IPS DF 4.7 (cell line): ENCODE measurements around the gene OR52A5.
A peak's percentile ranks its signal among the peaks of the same experiment; 100 is the strongest.
"Not testable (repeated sequence)": the region's sequence is repeated elsewhere in the genome, so short reads cannot be mapped to it uniquely, and the experiment has no call there.

Source experiments
- DNase-seq: peaks from one replicate; pipeline ENCODE4 v3.0.0-alpha.2; 2013; ENCODE audit warnings: low spot score; ENCODE audit errors: extremely low read depth

The OR52A5 gene

GRCh38 chr11:5137996-5138395, at the start of gene OR52A5:
OR52A5 (minus strand) TSS chr11:5138356; CDS start chr11:5132642, 5,714 bp downstream.
- DNase-seq = no peak

GRCh38 chr11:5178046-5178837, 40.1 kb upstream of the OR52A5 start:
- DNase-seq = no peak

GRCh38 chr11:5174934-5175333, 36.8 kb upstream of the OR52A5 start:
- no peak for DNase-seq

GRCh38 chr11:5171856-5172255, 33.7 kb upstream of the OR52A5 start:
- no peak for DNase-seq

- DNase-seq = not testable (repeated sequence)
These were observed 27.7 kb upstream of the OR52A5 start for GRCh38 chr11:5165898-5166297.

- not testable (repeated sequence) for DNase-seq
These were observed 26.7 kb upstream of the OR52A5 start for GRCh38 chr11:5164807-5165206.

GRCh38 chr11:5161045-5161444, 22.9 kb upstream of the OR52A5 start:
- not testable (repeated sequence) for DNase-seq

- not testable (repeated sequence) for DNase-seq
These were observed 22.1 kb upstream of the OR52A5 start for GRCh38 chr11:5160217-5160616.

- DNase-seq = no peak
These were observed 21.6 kb upstream of the OR52A5 start for GRCh38 chr11:5159806-5160205.

GRCh38 chr11:5154657-5155056, 16.5 kb upstream of the OR52A5 start, which contains the start of gene OR52A1:
OR52A1 (minus strand) TSS chr11:5154757; CDS start chr11:5152369, 2,388 bp downstream.
- no peak for DNase-seq

GRCh38 chr11:5153574-5154431, 15.6 kb upstream of the OR52A5 start:
- no peak for DNase-seq

GRCh38 chr11:5151713-5152153, 13.6 kb upstream of the OR52A5 start:
- no peak for DNase-seq

GRCh38 chr11:5144206-5144605, 6.0 kb upstream of the OR52A5 start:
- not testable (repeated sequence) for DNase-seq

- DNase-seq = no peak
These were observed 1.1 kb downstream of the OR52A5 start for GRCh38 chr11:5137014-5137413.

GRCh38 chr11:5136261-5136660, 1.9 kb downstream of the OR52A5 start:
- no peak for DNase-seq

- DNase-seq = no peak
These were observed 6.4 kb downstream of the OR52A5 start for GRCh38 chr11:5131584-5132335.

GRCh38 chr11:5129457-5129877, 8.7 kb downstream of the OR52A5 start:
- DNase-seq = no peak

- no peak for DNase-seq
These were observed 13.1 kb downstream of the OR52A5 start for GRCh38 chr11:5124891-5125620.

- peak; percentile 49 for DNase-seq
These were observed 14.2 kb downstream of the OR52A5 start for GRCh38 chr11:5123802-5124521.

GRCh38 chr11:5118893-5119292, 19.3 kb downstream of the OR52A5 start:
- no peak for DNase-seq
